DOHH2 (cell line): ENCODE results near the gene EDEM1.

Experiments used
- CTCF ChIP-seq: fragments of 200-600 bp; sonication (generic); IDR thresholded peaks from one replicate; pipeline ENCODE4 v1.5.1; 2014; ENCODE audit warnings: antibody characterized with exemption, mild to moderate bottlenecking, low read depth, low read length; ENCODE audit not compliant: poor library complexity, severe bottlenecking
- EZH2phosphoT487 ChIP-seq: fragments of 200-600 bp; sonication (generic); IDR thresholded peaks from 2 replicates; pipeline ENCODE4 v1.6.1; 2017; ENCODE audit warnings: borderline replicate concordance, mild to moderate bottlenecking, antibody characterized with exemption, low read length, moderate library complexity, mixed read lengths

GRCh38 chr3:5143464-5143863, 44.0 kb upstream of the EDEM1 start:
- TF ChIP-seq CTCF (no peak), EZH2phosphoT487 (no peak)
